GM12875 (cell line): ENCODE results near the gene SORBS1.

Experiments used
- H3K4me3 ChIP-seq: one replicate; pipeline ENCODE4 v1.5.1; 2011; ENCODE audit warnings: low read depth, low read length, control low read depth
- TF ChIP-seq, protein P1 (sequence below): IDR thresholded peaks from 2 replicates; pipeline ENCODE4 v1.5.1; 2011; ENCODE audit warnings: low read depth, mild to moderate bottlenecking, control low read depth, inconsistent platforms, low read length, moderate library complexity, borderline replicate concordance; ENCODE audit not compliant: insufficient read depth

The SORBS1 gene

DNA sequence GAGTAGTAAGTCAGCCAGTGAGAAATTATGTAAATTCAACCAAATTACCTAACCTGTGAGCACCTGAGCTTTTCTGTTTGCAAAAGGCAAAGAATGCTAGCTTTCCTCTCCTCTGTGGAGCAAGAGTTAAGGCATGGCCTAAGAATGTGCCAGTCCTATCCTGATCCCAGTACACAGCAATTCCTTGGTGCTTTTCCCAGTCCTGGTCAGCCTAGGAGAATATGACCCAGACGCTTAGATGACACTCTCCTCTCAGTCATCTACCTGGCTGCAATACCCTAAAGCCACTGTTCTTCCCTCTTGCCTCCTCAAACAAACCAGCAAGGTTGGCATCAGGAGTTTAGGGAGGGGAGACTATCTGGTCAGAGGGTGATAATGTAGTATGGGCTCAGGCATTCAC is 274.5 kb downstream of the SORBS1 start:
- H3K4me3 ChIP-seq: no peak overlapping the region
- TF ChIP-seq, protein P1, sequence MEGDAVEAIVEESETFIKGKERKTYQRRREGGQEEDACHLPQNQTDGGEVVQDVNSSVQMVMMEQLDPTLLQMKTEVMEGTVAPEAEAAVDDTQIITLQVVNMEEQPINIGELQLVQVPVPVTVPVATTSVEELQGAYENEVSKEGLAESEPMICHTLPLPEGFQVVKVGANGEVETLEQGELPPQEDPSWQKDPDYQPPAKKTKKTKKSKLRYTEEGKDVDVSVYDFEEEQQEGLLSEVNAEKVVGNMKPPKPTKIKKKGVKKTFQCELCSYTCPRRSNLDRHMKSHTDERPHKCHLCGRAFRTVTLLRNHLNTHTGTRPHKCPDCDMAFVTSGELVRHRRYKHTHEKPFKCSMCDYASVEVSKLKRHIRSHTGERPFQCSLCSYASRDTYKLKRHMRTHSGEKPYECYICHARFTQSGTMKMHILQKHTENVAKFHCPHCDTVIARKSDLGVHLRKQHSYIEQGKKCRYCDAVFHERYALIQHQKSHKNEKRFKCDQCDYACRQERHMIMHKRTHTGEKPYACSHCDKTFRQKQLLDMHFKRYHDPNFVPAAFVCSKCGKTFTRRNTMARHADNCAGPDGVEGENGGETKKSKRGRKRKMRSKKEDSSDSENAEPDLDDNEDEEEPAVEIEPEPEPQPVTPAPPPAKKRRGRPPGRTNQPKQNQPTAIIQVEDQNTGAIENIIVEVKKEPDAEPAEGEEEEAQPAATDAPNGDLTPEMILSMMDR: no peak

DNA sequence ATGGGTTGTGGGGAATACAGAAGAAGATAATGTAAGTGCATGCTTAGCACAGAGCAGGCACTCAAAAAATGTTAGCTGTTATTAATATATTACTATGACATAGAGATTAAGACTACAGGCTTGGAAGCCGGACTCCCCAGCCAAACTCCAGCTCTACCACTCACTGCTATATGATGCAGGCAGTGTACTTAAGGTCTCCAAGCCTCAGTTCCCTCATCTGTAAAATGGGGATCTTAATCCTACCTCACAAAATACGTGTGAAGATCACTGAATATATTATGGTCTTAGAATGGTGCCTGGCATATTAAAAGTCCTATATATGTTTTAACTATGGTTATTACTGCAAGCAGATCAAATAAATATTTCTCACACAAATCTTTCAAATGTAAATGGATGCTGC is 275.6 kb downstream of the SORBS1 start:
- TF ChIP-seq, protein P1: no peak
- no peak overlapping the region for H3K4me3 ChIP-seq

DNA sequence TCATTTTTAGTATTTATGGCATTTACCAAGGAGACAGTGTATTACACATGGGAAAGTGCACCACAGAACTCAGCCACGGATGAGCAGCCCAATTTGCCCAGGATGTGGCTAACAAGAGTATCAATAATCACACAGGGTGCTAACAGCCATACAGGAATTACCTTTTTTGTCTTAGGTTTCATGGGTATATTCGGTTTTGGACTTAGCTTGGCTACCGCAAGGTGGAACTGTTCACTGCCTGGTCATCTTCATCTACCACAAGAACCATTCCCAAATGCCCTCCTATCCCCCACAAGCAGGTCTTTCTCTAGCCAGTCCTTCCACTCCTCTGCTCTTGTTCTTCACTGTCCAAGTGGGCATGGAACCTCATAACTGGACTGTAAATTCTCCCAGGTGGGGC is 276.4 kb downstream of the SORBS1 start:
- TF ChIP-seq, protein P1: no peak
- no peak overlapping the region for H3K4me3 ChIP-seq

DNA sequence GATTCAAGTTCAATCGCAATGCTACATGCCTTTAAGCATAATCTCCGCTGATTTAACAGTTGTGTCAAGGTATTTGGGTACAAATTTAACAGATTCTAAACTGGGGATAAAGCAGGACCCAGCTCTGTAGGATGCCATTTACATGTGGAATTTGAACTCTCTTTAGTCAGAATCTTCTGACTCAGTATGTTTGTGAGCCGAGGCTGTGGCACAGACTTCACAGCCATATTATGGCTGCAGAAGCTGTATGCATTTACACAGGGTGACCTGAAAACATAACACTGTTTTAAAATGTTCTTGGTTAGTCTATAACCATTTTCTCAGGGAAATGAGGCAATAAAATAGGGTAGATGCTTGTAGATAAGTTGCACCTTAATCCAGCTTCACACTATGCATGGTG is 279.1 kb downstream of the SORBS1 start:
- TF ChIP-seq, protein P1: no peak
- H3K4me3 ChIP-seq: no peak overlapping the region

DNA sequence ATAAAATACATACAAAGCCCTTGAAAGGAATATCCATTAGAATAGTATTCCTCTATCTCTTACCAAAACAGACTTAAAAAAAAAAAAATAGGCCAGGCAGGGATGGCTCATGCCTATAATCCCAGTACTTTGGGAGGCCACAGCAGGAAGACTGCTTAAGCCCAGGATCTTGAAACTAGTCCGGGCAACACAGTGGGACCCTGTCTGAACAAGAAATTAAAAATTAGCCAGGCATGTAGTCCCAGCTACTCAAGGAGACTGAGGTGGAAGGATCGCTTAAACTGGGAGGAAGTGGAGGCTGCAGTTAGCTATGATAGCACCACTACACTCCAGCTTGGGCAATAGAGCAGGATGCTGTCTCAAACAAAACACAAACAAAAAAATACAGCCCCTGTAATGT is 280.0 kb downstream of the SORBS1 start:
- no peak overlapping the region for H3K4me3 ChIP-seq
- TF ChIP-seq, protein P1: no peak

DNA sequence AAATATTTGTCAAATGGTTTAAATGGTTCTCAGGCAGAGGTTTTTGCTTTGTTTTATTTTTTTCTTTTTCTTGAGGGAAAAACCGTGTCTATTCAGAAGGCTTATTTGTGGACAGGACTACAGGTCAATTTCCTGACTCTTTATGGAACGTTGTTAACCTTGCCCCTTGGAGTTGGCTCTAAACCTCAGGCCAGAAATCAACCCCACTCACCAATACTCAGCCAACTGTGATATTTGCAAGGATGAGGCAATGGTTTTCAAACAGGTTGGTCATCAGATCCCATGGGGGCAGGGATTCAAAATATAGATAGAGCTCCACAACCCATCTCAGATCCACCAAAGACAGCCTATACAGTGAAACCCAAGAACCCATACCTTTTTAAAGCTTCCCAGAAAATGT is 280.5 kb downstream of the SORBS1 start:
- TF ChIP-seq, protein P1: no peak
- H3K4me3 ChIP-seq: no peak overlapping the region

DNA sequence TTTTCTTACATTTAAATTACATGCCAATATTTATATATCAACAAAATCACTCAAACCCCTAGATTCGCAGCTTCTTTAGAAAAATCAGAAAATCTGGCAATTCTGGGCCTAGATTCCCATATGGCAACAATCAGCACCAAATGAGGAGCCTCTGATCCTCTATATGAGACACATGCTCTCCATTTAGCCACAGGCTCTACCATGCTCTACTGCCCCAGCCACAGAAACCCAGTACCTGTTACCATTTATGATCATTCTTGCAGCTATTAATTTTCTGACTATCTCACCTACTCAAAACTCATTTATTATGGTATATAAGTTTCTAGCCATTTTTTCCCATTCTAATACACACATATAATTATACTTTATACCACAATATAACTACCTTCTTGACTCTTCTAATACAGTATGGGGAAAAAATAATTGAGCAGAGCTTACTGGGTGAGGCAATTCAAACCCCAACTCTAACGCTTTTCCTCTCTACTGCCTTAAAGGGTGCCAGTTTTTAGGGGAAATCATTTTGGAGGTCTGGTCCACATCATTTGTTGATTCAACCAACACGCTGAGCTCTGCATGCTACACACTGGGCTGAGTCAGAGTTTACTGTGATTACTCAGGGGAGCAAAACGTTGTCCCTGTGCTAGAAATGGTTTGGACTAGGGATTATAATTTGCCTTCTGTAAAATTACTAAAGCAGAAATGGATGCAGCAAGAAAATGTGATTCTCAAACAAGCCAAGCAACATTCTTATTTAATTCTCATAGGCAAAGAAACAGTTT is 281.9 kb downstream of the SORBS1 start:
- no peak overlapping the region for H3K4me3 ChIP-seq
- TF ChIP-seq, protein P1: no peak
